Ramos (cell line): ENCODE results near the gene HSPB7.
"Not testable (repeated sequence)": the region's sequence is repeated elsewhere in the genome, so short reads cannot be mapped to it uniquely, and the experiment has no call there.

Experiments
- in situ Hi-C: fragments of 300-500 bp; cut with MboI; formaldehyde crosslinking; loops from one replicate; pipeline ENCODE4 v1.14.3; 2022; ENCODE audit warnings: low sequenced_read_pairs; ENCODE audit not compliant: unreplicated experiment

HSPB7 gene

DNA sequence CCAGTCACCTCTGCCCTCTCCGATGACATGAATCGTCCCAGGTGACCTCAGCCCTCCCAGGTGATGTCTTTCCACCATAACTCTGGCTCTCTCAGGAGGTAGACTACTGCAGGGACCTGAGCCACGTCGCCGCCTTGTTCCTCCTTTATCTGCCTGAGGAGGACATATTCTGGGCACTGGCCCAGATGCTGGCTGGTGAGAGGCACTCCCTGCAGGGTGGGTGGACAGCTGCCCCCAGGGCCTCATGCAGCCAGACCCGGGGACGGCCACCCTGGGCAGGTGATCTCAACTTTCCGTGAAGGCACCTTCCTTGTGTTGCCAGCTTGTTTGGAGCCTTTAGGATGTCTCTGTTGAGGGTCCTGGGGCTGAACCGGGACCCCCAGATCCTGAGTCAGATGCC lies 28.1 kb downstream of the HSPB7 start:
- in situ Hi-C loops = no loop called here

GRCh38 chr1:15988856-15989736 lies 28.7 kb downstream of the HSPB7 start:
- in situ Hi-C loops = no loop called here

DNA sequence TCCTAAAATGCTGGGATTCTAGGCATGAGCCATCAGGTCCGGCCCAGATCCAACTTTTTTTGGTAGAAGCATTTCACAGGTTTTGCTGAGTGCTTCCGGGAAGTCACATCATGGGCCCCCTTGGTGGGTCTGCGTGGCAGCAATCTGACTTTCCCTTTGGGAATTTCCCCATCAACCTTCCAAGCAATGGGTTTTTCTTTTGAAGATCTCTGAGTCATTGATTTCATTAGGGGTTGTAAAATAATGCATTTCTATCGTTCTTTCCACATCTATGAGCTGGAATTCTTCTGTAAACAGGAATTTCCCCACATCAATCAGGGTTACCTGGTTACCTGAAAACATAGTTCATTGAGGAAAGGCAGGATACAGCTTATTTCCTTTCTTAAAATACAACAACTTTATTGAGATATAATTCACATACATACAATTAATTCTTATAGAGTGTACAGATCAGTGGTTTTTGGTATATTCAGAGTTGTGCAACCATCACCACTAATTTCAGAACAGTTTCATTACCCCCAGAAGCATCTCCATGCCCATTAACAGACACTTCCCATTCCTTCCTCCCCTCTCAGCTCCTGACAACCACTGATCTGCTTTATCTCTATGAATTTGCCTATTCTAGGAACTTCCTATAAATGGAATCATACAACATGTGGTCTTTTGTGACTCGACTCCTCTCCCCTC lies 32.1 kb downstream of the HSPB7 start:
- in situ Hi-C loops = no loop called here

DNA sequence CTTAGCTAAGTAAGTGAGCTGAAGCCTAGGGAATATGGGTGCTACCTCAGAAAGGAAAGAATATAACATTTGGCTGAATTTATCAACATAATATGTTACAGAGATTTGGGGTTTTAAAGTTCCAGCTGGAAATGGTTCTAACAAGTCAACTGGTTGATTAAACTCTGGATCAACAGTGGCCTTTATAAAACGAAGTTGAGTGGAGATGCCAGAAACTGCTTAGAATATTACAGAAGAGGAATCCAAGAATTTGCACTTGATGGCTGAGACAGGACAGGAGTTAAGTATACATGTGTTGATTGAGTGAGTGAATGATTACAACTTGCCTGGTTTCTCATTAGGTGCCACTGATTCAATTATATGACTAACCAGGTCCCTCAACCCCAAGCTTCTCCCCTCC lies 34.6 kb downstream of the HSPB7 start:
- in situ Hi-C loops = no loop called here

DNA sequence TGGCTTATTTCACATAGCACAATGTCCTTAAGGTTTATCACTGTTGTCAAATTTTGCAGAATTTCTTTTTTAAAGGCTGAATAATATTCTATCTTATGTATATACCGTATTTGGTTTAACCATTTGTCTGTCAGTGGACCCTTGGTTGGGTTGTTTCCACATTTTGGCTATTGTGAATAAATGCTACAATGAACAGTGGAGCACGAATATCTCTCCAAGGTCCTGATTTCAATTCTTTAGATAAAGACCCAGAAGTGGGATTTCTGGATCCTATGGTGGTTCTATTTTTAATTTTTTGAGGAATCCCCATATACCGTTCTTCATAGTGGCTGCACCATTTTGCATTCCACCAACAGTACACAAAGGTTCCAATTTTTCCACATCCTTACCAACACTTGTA lies 36.2 kb downstream of the HSPB7 start:
- in situ Hi-C loops = no loop called here

DNA sequence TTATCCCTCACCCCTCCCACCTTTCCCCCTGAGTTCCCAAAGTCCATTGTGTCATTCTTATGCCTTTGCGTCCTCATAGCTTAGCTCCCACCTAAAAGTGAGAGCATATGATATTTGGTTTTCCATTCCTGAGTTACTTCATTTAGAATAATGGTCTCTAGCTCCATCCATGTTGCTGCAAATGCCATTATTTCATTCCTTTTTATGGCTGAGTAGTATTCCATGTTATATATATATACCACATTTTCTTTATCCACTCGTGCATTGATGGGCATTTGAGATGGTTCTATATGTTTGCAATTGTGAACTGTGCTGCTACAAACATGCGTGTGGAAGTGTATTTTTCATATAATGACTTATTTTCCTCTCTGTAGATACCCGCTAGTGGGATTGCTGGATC lies 39.9 kb downstream of the HSPB7 start:
- in situ Hi-C loops = not testable (repeated sequence)

DNA sequence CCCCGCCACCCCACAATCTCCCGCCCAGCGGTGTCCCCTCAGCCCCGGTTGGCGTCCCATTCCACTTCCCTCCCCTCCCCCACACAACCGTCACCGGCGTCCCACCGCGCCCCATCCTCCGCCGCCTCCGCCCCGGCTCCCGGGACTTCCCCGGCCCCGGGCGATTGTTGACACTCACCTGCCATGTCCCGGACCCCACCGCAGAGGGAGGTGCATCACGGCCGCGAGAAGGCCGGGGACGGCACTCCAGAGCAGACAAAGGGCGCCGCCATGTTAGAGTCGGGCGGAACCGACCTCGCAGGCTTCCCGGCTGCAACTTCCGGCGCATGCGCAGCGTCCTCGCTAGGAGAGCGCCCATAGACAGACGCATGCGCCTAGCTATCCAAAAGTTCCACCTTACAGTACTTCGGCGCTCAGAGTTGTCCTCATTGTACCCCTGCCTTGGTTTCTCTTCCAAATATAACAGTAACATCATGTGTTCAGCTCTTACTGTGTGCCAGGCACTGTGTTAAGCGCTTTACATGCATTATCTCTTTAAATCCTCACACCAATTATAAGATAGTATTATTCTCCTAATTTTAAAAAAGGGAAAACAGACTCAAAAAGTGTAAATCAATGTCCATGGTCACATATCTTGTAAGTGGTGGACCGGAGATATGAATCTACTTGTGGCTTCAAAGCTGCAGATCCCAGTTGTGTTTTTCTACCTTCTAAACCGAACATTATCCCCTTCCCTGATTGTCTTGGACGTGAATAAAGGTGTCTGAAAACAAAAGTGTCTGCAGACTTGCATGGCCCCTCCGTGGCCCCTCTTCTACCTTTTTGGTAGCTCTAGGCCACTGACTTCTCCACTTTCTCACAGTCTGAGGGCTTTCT lies 41.8 kb downstream of the HSPB7 start, which contains the start of gene ZBTB17:
Gene ZBTB17 (minus strand): TSS at position 297 of the 876 bp plus-strand sequence. CDS start 27,606 bp downstream, outside the sequence.
- in situ Hi-C loops = no loop called here

DNA sequence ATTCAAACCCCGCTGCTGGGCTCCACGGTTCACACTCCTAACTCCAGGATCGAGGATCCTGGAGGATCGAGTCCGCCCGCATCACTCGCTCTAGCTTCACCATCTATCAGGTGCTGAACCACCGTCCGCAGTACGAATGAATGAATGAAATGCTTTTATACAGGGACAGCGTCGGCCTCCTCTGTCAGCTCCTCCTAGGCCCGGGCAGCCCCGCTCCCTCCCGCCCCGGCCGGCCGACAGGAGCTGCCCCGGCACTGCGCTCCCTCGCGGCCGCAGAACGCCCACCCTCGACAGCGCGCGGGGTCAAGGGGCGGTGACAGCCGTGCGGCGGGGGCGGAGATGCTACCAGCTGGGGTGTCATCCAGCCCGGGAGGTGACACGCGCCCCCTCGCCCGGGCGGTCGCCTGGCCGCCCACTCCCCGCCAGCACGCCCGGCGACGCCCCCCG lies 42.5 kb downstream of the HSPB7 start:
- in situ Hi-C loops = no loop called here

DNA sequence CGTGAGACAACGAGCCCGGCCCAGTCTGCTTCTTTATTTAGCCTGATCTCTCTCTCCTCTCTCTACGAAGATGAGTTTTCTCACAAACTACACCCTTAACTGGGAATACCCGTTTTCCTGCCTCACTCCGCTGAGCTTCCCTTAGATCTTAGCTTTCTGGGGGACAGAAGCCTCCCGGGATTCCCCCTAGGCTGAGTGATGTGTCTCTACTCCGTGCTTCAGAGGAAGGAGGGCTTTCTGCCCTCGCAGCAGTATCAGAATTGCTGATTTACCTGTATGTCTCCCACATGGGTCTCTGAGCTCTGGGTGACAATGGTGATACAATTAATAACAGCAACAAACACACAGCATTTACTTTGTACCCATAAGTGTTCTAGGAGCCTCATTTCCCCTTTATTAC lies 43.0 kb downstream of the HSPB7 start:
- in situ Hi-C loops = no loop called here

DNA sequence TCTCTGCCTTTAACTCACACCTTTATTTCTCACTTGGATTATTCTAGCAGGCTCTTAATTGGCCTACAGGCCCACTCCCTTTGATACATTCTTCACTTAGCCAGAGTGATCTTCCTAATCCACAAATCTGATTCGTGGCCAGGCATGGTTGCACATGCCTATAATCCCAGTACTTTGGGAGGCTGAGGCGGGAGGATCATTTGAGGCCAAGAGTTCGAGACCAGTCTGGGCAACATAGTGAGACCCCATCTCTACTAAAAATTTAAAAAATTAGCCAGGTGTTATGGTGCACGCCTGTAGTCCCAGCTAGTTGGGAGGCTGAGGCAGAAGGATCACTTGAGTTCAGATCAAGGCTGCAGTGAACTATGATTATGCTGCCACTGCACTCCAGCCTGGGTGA lies 44.1 kb downstream of the HSPB7 start:
- in situ Hi-C loops = no loop called here

DNA sequence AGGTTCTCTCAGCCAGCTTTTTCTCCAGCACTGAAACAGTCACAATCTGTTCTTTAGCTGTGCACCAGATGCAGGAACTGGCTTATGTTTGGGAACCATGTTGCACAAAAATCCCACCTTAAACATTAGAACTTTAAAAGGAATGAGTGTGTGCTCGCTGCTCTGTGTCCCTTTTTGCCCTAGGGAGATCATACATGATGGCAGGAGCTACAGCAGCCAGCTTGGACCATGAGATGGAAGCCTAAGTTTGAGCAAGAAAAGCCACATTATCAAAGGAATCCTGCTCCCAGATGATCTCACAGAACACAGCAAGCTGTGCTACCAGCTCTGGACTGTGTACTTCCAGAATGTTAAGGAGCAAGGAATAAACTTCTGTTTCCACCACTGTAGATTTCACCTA lies 45.4 kb downstream of the HSPB7 start:
- in situ Hi-C loops = no loop called here

GRCh38 chr1:15970911-15971310 lies 46.9 kb downstream of the HSPB7 start:
- in situ Hi-C loops = no loop called here

GRCh38 chr1:15969321-15969880 lies 48.4 kb downstream of the HSPB7 start:
- in situ Hi-C loops = no loop called here

DNA sequence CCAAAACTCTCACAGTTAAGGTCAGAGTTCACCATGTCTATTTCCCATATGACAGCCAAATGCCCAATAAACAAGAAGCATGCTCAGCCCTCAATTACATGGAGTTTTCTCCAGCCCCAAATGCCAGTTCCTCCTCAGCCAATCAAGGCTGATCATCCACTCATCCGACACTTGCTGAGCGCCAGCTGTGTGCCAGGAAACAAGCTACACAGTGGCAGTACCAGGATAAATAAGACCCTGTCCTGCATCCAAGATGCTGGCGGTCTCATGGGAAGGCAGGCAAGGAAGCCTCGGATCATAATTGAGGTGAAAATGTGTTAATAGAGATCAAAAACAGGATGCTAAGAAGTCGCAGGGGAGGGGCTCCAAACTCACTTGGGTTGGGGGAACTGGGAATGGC lies 49.7 kb downstream of the HSPB7 start:
- in situ Hi-C loops = no loop called here

DNA sequence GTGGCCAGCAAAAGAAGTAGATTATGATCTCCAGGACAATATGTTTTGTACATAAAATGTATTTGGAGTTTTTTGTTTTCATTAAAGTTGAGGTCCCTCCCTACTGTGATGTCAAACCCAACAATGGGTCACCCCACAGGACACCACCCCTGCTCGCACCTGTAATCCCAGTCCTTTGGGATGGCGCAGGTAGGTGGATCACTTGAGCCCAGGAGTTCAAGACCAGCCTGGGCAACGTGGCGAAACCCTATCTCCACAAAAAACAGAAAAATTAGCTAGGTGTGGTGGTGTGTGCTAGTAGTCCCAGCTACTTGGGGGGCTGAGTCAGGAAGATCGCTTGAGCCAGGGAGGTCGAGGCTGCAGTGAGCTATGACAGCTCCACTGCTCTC lies 50.9 kb downstream of the HSPB7 start:
- in situ Hi-C loops = no loop called here

DNA sequence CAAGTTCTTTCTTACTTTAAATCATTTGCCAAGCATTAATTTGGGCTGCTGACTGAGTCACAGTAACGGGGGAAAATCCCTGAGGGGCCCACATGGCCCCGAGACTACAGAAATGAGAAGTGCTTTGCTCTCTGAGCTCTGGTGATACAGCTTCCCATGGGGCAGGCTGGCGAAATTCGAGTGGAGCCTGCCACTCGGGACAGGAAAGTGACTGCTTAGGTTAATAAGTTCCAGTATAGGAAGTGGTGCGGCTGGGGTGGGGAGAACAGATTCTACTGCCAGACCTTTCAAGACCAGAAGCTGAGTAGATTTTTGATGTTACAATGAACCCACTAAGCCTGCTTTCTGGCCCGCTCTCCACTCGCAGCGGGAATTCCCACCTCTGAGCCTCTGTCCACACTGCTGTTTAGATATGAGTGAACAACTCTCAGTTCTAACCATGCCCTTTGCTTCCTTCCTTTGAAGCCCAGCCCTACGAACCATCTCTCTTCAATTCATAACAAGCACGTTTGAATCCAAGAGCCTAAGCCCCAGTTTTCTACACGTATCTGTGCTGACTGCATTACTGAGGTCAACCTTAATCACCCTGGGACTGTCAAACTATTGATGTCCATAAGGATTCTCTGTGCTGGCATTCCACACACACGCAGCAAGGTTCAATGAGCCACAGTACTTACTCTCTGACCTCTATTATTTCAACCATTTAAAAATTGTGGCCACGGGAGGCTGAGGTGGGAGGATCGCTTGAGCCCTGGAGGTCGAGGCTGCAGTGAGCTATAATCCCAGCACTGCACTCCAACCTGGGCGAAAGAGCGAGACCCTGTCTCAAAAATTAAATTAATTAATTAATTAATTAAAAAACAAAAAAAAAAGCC lies 51.5 kb downstream of the HSPB7 start:
- in situ Hi-C loops = no loop called here

GRCh38 chr1:15965228-15965767 lies 52.5 kb downstream of the HSPB7 start:
- in situ Hi-C loops = no loop called here
